Ishikawa (cell line): Measurements from ENCODE around the gene SAYSD1.

Experiments
- EP300 ChIP-seq: IDR thresholded peaks from 2 replicates; pipeline ENCODE4 v1.6.1; 2012; ENCODE audit warnings: borderline replicate concordance
- RAD21 ChIP-seq: IDR thresholded peaks from 2 replicates; pipeline ENCODE4 v1.6.1; 2012; ENCODE audit warnings: low read depth
- TCF12 ChIP-seq: IDR thresholded peaks from 2 replicates; pipeline ENCODE4 v1.6.1; 2012; ENCODE audit warnings: low read depth
- YY1 ChIP-seq: IDR thresholded peaks from 2 replicates; pipeline ENCODE4 v1.6.1; 2012; ENCODE audit warnings: low read depth

DNA sequence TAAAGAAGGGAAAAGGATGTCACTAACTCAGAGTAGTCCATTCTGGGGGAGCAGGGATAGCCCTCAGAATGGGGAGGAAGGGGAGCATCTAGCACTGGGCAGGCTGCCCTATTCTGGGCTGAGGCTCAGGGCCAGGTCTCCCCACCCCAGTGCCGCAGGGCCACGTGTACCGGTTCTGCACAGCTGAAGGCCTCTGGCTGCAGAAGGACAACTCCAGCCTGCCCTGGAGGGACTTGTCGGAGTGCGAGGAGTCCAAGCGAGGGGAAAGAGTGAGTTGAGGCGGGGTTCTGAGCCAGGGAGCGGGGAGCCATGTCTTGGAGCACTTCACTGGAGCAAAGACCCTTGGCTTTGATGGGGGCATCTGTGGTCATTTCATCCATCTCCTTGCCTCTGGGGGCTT, 49.4 kb downstream of the SAYSD1 start:
- no peak for TF ChIP-seq EP300
- TF ChIP-seq YY1 = no peak
- no peak for TF ChIP-seq TCF12
- TF ChIP-seq RAD21 = no peak
